ENCODE measurements around the gene E2F3.

DNA sequence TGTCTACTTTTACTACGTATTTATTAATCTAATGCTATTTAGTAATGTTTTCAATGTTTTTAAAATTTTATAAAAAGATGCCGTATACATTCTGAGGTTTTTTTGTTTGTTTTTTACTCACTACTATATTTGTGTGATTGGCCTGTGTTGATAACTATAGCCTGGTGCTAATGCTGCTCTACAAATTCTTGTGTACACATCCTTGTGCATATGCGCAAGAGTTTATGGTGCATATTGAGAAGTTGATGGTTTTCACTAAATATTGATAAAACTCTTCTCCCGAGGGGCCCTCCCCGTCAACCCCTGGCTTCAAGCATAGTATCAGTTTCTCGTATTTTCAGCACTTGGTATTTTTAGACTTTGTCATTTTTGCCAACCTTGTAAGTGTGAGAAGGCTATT lies 59.9 kb downstream of the E2F3 start:
- TF ChIP-seq CTCF (conservative IDR thresholded peaks at IDR 0.05 in 1 of 2, IDR thresholded peaks at IDR 0.05 in 1 of 2; ENCODE audit: low read depth in 1 of 2, low read length in 2 of 2): no peak
- no peak for TF ChIP-seq EZH2 (IDR thresholded peaks at IDR 0.05; ENCODE audit: low read length, missing control alignments)
